HCT116 (cell line): ENCODE results near the gene TRIM75. TPM values are rescaled to one million over a fixed set of nuclear protein-coding genes. Genes with fewer than 3 reads are reported as not detected.

Experiments
- ATAC-seq: fragments of 200-7000 bp; cut with Tn5 transposase; 2 replicates; pipeline ENCODE4 v1.9.1; 2020; ENCODE audit warnings: mild to moderate bottlenecking, moderate library complexity
- BruUV-seq: library from RNA; stranded (reverse); fragments of 400-500 nt; replicated peaks from 2 replicates; lab custom pipeline; 2021; lab: Mats Ljungman, UMichigan
- CTCF ChIA-PET: fragments of 300-600 bp; sonication (Branson Sonifier 250); formaldehyde crosslinking; loops from one replicate; lab custom pipeline; 2021; ENCODE audit warnings: antibody characterized with exemption; lab: Charles Lee
- POLR2A ChIA-PET: fragments of 300-600, 350-600 bp; sonication (Branson Sonifier 250); formaldehyde crosslinking; loops from one replicate; lab custom pipeline; 2021; ENCODE audit warnings: antibody characterized with exemption; lab: Charles Lee
- RAD21 ChIA-PET, 2 experiments: fragments of 300-600 bp; sonication (Branson Sonifier 250); formaldehyde crosslinking; loops; one replicate each; lab custom pipeline; 2023; ENCODE audit warnings: low total read pairs in 2 of 2; ENCODE audit not compliant: uncharacterized antibody in 2 of 2, unreplicated experiment in 2 of 2, low non-redundant PET in 1 of 2; lab: Charles Lee
- DNase-seq: peaks from one replicate; pipeline ENCODE4 v3.0.0-alpha.2; 2010; ENCODE audit warnings: low read depth, low spot score
- H2AFZ ChIP-seq: fragments of 200-600 bp; shearing (Covaris generic), sonication (generic); 2 replicates; pipeline ENCODE4 v1.6.1; 2017; ENCODE audit warnings: low read depth, mixed run types, mixed read lengths, antibody characterized with exemption, low read length; ENCODE audit not compliant: poor library complexity, severe bottlenecking
- H3K27ac ChIP-seq: 2 replicates; pipeline ENCODE4 v1.5.1; 2012; ENCODE audit warnings: low read depth, low read length
- H3K27me3 ChIP-seq: fragments of 200-600 bp; sonication (generic); 2 replicates; pipeline ENCODE4 v1.6.1; 2016; ENCODE audit warnings: mixed run types, low read length, mixed read lengths; ENCODE audit not compliant: insufficient read depth
- H3K36me3 ChIP-seq, 2 experiments: fragments of 200-500 bp in 1 of 2; fragments of 200-600 bp in 1 of 2; sonication (Bioruptor generic) in 1 of 2; sonication (generic) in 1 of 2; 2 replicates each; pipeline versions ENCODE4 v1.5.1 to v1.6.1; 2014 to 2016; ENCODE audit warnings: low read length in 2 of 2, inconsistent platforms in 1 of 2, mixed read lengths in 1 of 2, mixed run types in 1 of 2; ENCODE audit not compliant: insufficient read depth in 2 of 2, control insufficient read depth in 1 of 2
- H3K4me1 ChIP-seq, 2 experiments: fragments of 200-600 bp in 1 of 2; sonication (generic) in 1 of 2; 2 replicates each; pipeline versions ENCODE4 v1.5.1 to v1.6.1; 2012 to 2017; ENCODE audit warnings: low read length in 2 of 2, inconsistent platforms in 1 of 2, mild to moderate bottlenecking in 1 of 2, mixed read lengths in 1 of 2, mixed run types in 1 of 2, moderate library complexity in 1 of 2; ENCODE audit not compliant: insufficient read depth in 2 of 2, control insufficient read depth in 1 of 2
- H3K4me2 ChIP-seq: fragments of 200-600 bp; sonication (generic); 2 replicates; pipeline ENCODE4 v1.6.1; 2017; ENCODE audit warnings: mixed run types, low read length, mixed read lengths
- H3K4me3 ChIP-seq, 2 experiments: fragments of 200-600 bp in 1 of 2; sonication (generic) in 1 of 2; replicated peaks in 1 of 2; 2 replicates each; pipeline ENCODE4 v1.5.1; 2011 to 2016; ENCODE audit warnings: low read length in 2 of 2, control low read depth in 1 of 2, low read depth in 1 of 2, mild to moderate bottlenecking in 1 of 2, mixed read lengths in 1 of 2, mixed run types in 1 of 2
- H3K79me2 ChIP-seq: fragments of 200-600 bp; sonication (generic); 2 replicates; pipeline ENCODE4 v1.6.1; 2017; ENCODE audit warnings: mild to moderate bottlenecking, mixed run types, low read length, moderate library complexity, mixed read lengths; ENCODE audit not compliant: insufficient read depth
- H3K9ac ChIP-seq: fragments of 200-600 bp; sonication (generic); 2 replicates; pipeline ENCODE4 v1.6.1; 2016; ENCODE audit warnings: low read length, mixed read lengths
- H3K9me2 ChIP-seq: fragments of 200-600 bp; sonication (generic), shearing (Covaris generic); 2 replicates; pipeline ENCODE4 v1.6.1; 2017; ENCODE audit warnings: mixed run types, mild to moderate bottlenecking, moderate library complexity; ENCODE audit not compliant: insufficient read depth
- H3K9me3 ChIP-seq, 2 experiments: fragments of 200-500 bp in 1 of 2; fragments of 200-600 bp in 1 of 2; sonication (Bioruptor generic) in 1 of 2; sonication (generic) in 1 of 2; 2 replicates each; pipeline ENCODE4 v1.6.1; 2014 to 2017; ENCODE audit warnings: low read length in 2 of 2, mixed read lengths in 2 of 2, inconsistent platforms in 1 of 2, low read depth in 1 of 2, mild to moderate bottlenecking in 1 of 2, mixed run types in 1 of 2, moderate library complexity in 1 of 2; ENCODE audit not compliant: control insufficient read depth in 1 of 2, insufficient read depth in 1 of 2
- H4K20me1 ChIP-seq: fragments of 200-600 bp; sonication (generic), shearing (Covaris generic); 2 replicates; pipeline ENCODE4 v1.6.1; 2017; ENCODE audit warnings: mixed run types, mild to moderate bottlenecking, moderate library complexity; ENCODE audit not compliant: insufficient read depth
- CEBPB ChIP-seq: IDR thresholded peaks from 2 replicates; pipeline ENCODE4 v1.6.1; 2012; ENCODE audit warnings: low read depth
- EGR1 ChIP-seq: IDR thresholded peaks from 2 replicates; pipeline ENCODE4 v1.6.1; 2012; ENCODE audit warnings: low read depth
- ELF1 ChIP-seq: IDR thresholded peaks from 2 replicates; pipeline ENCODE4 v1.6.1; 2012; ENCODE audit warnings: low read depth, borderline replicate concordance
- EZH2 ChIP-seq: fragments of 200-600 bp; sonication (generic); IDR thresholded peaks from 2 replicates; pipeline ENCODE4 v1.6.1; 2017; ENCODE audit warnings: antibody characterized with exemption, mixed run types
- FOSL1 ChIP-seq: IDR thresholded peaks from 2 replicates; pipeline ENCODE4 v1.6.1; 2012; ENCODE audit warnings: low read depth
- JUND ChIP-seq: IDR thresholded peaks from 2 replicates; pipeline ENCODE4 v1.6.1; 2012
- POLR2A ChIP-seq: IDR thresholded peaks from 2 replicates; pipeline ENCODE4 v1.7.0; 2011; ENCODE audit warnings: borderline replicate concordance; ENCODE audit not compliant: insufficient read depth, insufficient read length; ENCODE audit errors: extremely low read depth
- RAD21 ChIP-seq: IDR thresholded peaks from 2 replicates; pipeline ENCODE4 v1.6.1; 2012; ENCODE audit warnings: low read depth, mild to moderate bottlenecking
- SIN3A ChIP-seq: IDR thresholded peaks from 2 replicates; pipeline ENCODE4 v1.6.1; 2012; ENCODE audit warnings: low read depth
- SP1 ChIP-seq: IDR thresholded peaks from 2 replicates; pipeline ENCODE4 v1.6.1; 2012; ENCODE audit warnings: low read depth
- SRF ChIP-seq: IDR thresholded peaks from 2 replicates; pipeline ENCODE4 v1.6.1; 2012; ENCODE audit warnings: low read depth
- TCF7L2 ChIP-seq: IDR thresholded peaks from 2 replicates; pipeline ENCODE4 v1.7.0; 2011; ENCODE audit warnings: borderline replicate concordance, inconsistent platforms; ENCODE audit not compliant: insufficient read depth, insufficient read length; ENCODE audit errors: extremely low read depth
- YY1 ChIP-seq: IDR thresholded peaks from 2 replicates; pipeline ENCODE4 v1.6.1; 2011; ENCODE audit warnings: low read length, low read depth, moderate library complexity, mild to moderate bottlenecking; ENCODE audit not compliant: insufficient replicate concordance; ENCODE audit errors: extremely low read depth
- ZFX ChIP-seq: fragments of 450-650 bp; IDR thresholded peaks from 2 replicates; pipeline ENCODE4 v1.6.1; 2017
- ZNF274 ChIP-seq: fragments of 200-500 bp; sonication (Bioruptor generic); IDR thresholded peaks from 2 replicates; pipeline ENCODE4 v1.6.1; 2014; ENCODE audit warnings: mild to moderate bottlenecking, low read depth, low read length, inconsistent platforms
- intact Hi-C: fragments of 100-400 bp; cut with micrococcal nuclease; formaldehyde crosslinking; loops from 2 replicates; pipeline ENCODE4 v1.10.0; 2022
- total RNA-seq: library from RNA; stranded (reverse); gene quantifications from one replicate; pipeline ENCODE4 v1.2.1, GENCODE V29; 2021; ENCODE audit not compliant: unreplicated experiment
- TF ChIP-seq, protein P1 (sequence below), 3 experiments: fragments of 200-600 bp in 1 of 3; sonication (generic) in 1 of 3; IDR thresholded peaks in 2 of 3; conservative IDR thresholded peaks in 1 of 3; 2 replicates each; pipeline ENCODE4 v1.5.1; 2012 to 2017; ENCODE audit warnings: low read depth in 2 of 3, low read length in 2 of 3, antibody characterized with exemption in 1 of 3, borderline replicate concordance in 1 of 3, control low read depth in 1 of 3, mild to moderate bottlenecking in 1 of 3, mixed read lengths in 1 of 3, mixed run types in 1 of 3, moderate library complexity in 1 of 3; ENCODE audit not compliant: insufficient read depth in 1 of 3
- TF ChIP-seq, protein P2 (sequence below): IDR thresholded peaks from 2 replicates; pipeline ENCODE4 v1.6.1; 2012
- TF ChIP-seq, protein P3 (sequence below): IDR thresholded peaks from 2 replicates; pipeline ENCODE4 v1.6.1; 2011; ENCODE audit warnings: mild to moderate bottlenecking, low read length, moderate library complexity; ENCODE audit not compliant: insufficient replicate concordance; ENCODE audit errors: extremely low read depth

The TRIM75 gene
- total RNA-seq, 1 experiment from 2014 or later = not detected

DNA sequence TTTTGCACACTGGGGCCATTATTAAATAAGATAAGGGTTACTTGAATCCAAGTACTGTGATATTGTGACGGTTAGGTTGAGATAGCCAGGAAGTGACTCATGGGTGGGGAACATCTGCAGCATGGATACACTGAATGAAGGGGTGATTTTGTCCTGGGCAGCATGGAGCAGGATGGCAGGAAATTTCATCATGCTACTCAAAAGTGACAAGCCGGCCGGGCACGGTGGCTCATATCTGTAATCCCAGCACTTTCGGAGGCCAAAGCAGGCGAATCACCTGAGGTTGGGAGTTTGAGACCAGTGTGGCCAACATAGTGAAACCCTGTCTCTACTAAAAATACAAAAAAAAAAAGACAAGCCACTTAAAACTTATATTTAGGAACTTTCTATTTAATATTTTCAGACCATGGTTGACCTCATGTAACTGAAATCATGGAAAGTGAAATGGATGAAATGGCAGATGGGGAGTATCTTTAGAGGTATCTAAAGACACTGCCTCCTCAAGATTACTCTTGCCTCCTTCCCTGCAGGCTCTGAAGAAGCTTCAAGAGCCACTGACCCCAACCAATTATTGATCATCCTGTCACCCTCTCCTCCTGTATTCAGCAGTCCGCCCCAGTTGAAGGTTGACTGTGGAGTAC lies 25.8 kb upstream of the TRIM75 start:
- POLR2A ChIA-PET = interaction anchor here (0.6 kb wide), 1 partner anchor 22 kb away, joined by 4 read pairs; no protein-coding TSS in a partner anchor

More for the DNA sequence above, 25.8 kb upstream of the TRIM75 start:
- TF ChIP-seq YY1 (no peak), ELF1 (no peak), ZNF274 (no peak), FOSL1 (no peak), JUND (no peak), SRF (no peak), EGR1 (no peak), SP1 (no peak), POLR2A (no peak), EZH2 (no peak), SIN3A (no peak), TCF7L2 (no peak), ZFX (no peak), CEBPB (no peak), RAD21 (no peak)
- TF ChIP-seq, protein P1, sequence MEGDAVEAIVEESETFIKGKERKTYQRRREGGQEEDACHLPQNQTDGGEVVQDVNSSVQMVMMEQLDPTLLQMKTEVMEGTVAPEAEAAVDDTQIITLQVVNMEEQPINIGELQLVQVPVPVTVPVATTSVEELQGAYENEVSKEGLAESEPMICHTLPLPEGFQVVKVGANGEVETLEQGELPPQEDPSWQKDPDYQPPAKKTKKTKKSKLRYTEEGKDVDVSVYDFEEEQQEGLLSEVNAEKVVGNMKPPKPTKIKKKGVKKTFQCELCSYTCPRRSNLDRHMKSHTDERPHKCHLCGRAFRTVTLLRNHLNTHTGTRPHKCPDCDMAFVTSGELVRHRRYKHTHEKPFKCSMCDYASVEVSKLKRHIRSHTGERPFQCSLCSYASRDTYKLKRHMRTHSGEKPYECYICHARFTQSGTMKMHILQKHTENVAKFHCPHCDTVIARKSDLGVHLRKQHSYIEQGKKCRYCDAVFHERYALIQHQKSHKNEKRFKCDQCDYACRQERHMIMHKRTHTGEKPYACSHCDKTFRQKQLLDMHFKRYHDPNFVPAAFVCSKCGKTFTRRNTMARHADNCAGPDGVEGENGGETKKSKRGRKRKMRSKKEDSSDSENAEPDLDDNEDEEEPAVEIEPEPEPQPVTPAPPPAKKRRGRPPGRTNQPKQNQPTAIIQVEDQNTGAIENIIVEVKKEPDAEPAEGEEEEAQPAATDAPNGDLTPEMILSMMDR (IDR thresholded peaks at IDR 0.05 in 2 of 3, conservative IDR thresholded peaks at IDR 0.05 in 1 of 3; ENCODE audit: borderline replicate concordance in 1 of 3, insufficient read depth in 1 of 3, low read depth in 2 of 3, low read length in 2 of 3) = no peak
- TF ChIP-seq, protein P2, sequence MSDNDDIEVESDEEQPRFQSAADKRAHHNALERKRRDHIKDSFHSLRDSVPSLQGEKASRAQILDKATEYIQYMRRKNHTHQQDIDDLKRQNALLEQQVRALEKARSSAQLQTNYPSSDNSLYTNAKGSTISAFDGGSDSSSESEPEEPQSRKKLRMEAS = no peak
- TF ChIP-seq, protein P3, sequence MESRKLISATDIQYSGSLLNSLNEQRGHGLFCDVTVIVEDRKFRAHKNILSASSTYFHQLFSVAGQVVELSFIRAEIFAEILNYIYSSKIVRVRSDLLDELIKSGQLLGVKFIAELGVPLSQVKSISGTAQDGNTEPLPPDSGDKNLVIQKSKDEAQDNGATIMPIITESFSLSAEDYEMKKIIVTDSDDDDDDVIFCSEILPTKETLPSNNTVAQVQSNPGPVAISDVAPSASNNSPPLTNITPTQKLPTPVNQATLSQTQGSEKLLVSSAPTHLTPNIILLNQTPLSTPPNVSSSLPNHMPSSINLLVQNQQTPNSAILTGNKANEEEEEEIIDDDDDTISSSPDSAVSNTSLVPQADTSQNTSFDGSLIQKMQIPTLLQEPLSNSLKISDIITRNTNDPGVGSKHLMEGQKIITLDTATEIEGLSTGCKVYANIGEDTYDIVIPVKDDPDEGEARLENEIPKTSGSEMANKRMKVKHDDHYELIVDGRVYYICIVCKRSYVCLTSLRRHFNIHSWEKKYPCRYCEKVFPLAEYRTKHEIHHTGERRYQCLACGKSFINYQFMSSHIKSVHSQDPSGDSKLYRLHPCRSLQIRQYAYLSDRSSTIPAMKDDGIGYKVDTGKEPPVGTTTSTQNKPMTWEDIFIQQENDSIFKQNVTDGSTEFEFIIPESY = no peak
- no peak for DNase-seq
- Histone ChIP-seq H3K27me3 (no peaks in the 10 kb centered on the region), H3K9ac (no peak overlapping the region), H3K27ac (no peak overlapping the region), H3K9me3 (no peaks in the 10 kb centered on the region), H2AFZ (no peak overlapping the region), H4K20me1 (no peaks in the 10 kb centered on the region), H3K4me3 (no peak overlapping the region), H3K36me3 (no peaks in the 10 kb centered on the region), H3K4me2 (no peak overlapping the region), H3K4me1 (no peaks in the 10 kb centered on the region; a peak in 1 of 4 replicates), H3K9me2 (no peaks in the 10 kb centered on the region), H3K79me2 (no peaks in the 10 kb centered on the region)
- BruUV-seq = no TSS peak
- no peak for ATAC-seq
- intact Hi-C loops = no loop called here
- ChIA-PET RAD21 (no interaction called here), CTCF (no interaction called here)
